Neuronal stem cell (in vitro differentiated cells): ENCODE results near the gene RAB27A.
"Not testable (repeated sequence)": the region's sequence is repeated elsewhere in the genome, so short reads cannot be mapped to it uniquely, and the experiment has no call there.

Experiments
- DNase-seq: peaks from one replicate; pipeline ENCODE4 v3.0.0-alpha.2; 2013; ENCODE audit warnings: low spot score
- H2AFZ ChIP-seq: one replicate; pipeline ENCODE4 v1.6.1; 2013; ENCODE audit warnings: mild to moderate bottlenecking, low read length, inconsistent platforms
- H2AK5ac ChIP-seq: 2 replicates; pipeline ENCODE4 v1.6.1; 2013; ENCODE audit warnings: low read depth, mild to moderate bottlenecking, inconsistent platforms, low read length, moderate library complexity, mixed read lengths
- H2BK120ac ChIP-seq: 2 replicates; pipeline ENCODE4 v1.6.1; 2013; ENCODE audit warnings: low read depth, mild to moderate bottlenecking, inconsistent platforms, low read length, moderate library complexity, mixed read lengths
- H2BK12ac ChIP-seq: one replicate; pipeline ENCODE4 v1.6.1; 2013; ENCODE audit warnings: low read length, inconsistent platforms
- H2BK15ac ChIP-seq: 2 replicates; pipeline ENCODE4 v1.6.1; 2013; ENCODE audit warnings: mild to moderate bottlenecking, low read length, inconsistent platforms, mixed read lengths
- H2BK5ac ChIP-seq: one replicate; pipeline ENCODE4 v1.6.1; 2013; ENCODE audit warnings: inconsistent platforms, mild to moderate bottlenecking, low read length, moderate library complexity
- H3K14ac ChIP-seq: one replicate; pipeline ENCODE4 v1.6.1; 2013; ENCODE audit warnings: low read length, inconsistent platforms
- H3K18ac ChIP-seq: 2 replicates; pipeline ENCODE4 v1.6.1; 2013; ENCODE audit warnings: low read length, inconsistent platforms
- H3K23ac ChIP-seq: 2 replicates; pipeline ENCODE4 v1.6.1; 2013; ENCODE audit warnings: low read depth, mild to moderate bottlenecking, mixed read lengths, low read length, inconsistent platforms; ENCODE audit not compliant: poor library complexity
- H3K27ac ChIP-seq: replicated peaks from 3 replicates; pipeline ENCODE4 v1.5.1; 2013; ENCODE audit warnings: low read length, inconsistent platforms
- H3K27me3 ChIP-seq, 3 experiments: 2 replicates each; pipeline ENCODE4 v1.6.1; 2013; ENCODE audit warnings: low read length in 3 of 3, mild to moderate bottlenecking in 2 of 3, inconsistent platforms in 1 of 3, low read depth in 1 of 3, mixed read lengths in 1 of 3, moderate library complexity in 1 of 3; ENCODE audit not compliant: control insufficient read depth in 3 of 3, insufficient read depth in 3 of 3
- H3K36me3 ChIP-seq, 2 donors: replicated peaks in 1 of 2; 2 replicates each; pipeline ENCODE4 v1.6.1; 2013; ENCODE audit warnings: low read length in 2 of 2; ENCODE audit not compliant: control insufficient read depth in 2 of 2, insufficient read depth in 2 of 2
- H3K4ac ChIP-seq: 2 replicates; pipeline ENCODE4 v1.6.1; 2013; ENCODE audit warnings: inconsistent platforms, mild to moderate bottlenecking, low read length, moderate library complexity
- H3K4me1 ChIP-seq, 2 donors: 1 replicate in 1 of 2; 2 replicates in 1 of 2; pipeline ENCODE4 v1.6.1; 2013; ENCODE audit warnings: low read length in 2 of 2, low read depth in 1 of 2; ENCODE audit not compliant: control insufficient read depth in 2 of 2, insufficient read depth in 1 of 2
- H3K4me2 ChIP-seq: one replicate; pipeline ENCODE4 v1.6.1; 2013; ENCODE audit warnings: mild to moderate bottlenecking, low read length, inconsistent platforms; ENCODE audit not compliant: insufficient read depth, poor library complexity, severe bottlenecking
- H3K4me3 ChIP-seq, 2 donors: 2 replicates each; pipeline ENCODE4 v1.5.1; 2013; ENCODE audit warnings: low read length in 2 of 2, mild to moderate bottlenecking in 2 of 2, inconsistent platforms in 1 of 2, moderate library complexity in 1 of 2
- H3K79me1 ChIP-seq: one replicate; pipeline ENCODE4 v1.6.1; 2013; ENCODE audit warnings: low read depth, mild to moderate bottlenecking, inconsistent platforms, low read length, moderate library complexity
- H3K9ac ChIP-seq: one replicate; pipeline ENCODE4 v1.6.1; 2013; ENCODE audit warnings: mild to moderate bottlenecking, low read depth, low read length, inconsistent platforms; ENCODE audit not compliant: poor library complexity
- H3K9me3 ChIP-seq, 2 donors: replicated peaks in 1 of 2; 2 replicates each; pipeline versions ENCODE3 to v1.6.1; 2013; ENCODE audit warnings: low read length in 2 of 2, mild to moderate bottlenecking in 2 of 2, inconsistent platforms in 1 of 2, low read depth in 1 of 2, mixed read lengths in 1 of 2, moderate library complexity in 1 of 2; ENCODE audit not compliant: control insufficient read depth in 2 of 2, insufficient read depth in 1 of 2
- H4K8ac ChIP-seq: one replicate; pipeline ENCODE4 v1.6.1; 2013; ENCODE audit warnings: low read depth, mild to moderate bottlenecking, inconsistent platforms, low read length, moderate library complexity
- H4K91ac ChIP-seq: one replicate; pipeline ENCODE4 v1.6.1; 2013; ENCODE audit warnings: low read length, low read depth, mild to moderate bottlenecking, inconsistent platforms; ENCODE audit not compliant: poor library complexity
- WGBS, 2 donors: extraction: QIAGEN DNeasy Blood & Tissue Kit; methylation state at CpG; one replicate each; pipeline ENCODE4 v1.1.7; 2013; ENCODE audit warnings: missing lambda C conversion rate in 2 of 2, mixed read lengths in 1 of 2; ENCODE audit not compliant: insufficient read length in 2 of 2, insufficient replicate concordance in 1 of 2; ENCODE audit errors: extremely low coverage in 2 of 2; 5-methylcytosine and 5-hydroxymethylcytosine counted together

The RAB27A gene

DNA sequence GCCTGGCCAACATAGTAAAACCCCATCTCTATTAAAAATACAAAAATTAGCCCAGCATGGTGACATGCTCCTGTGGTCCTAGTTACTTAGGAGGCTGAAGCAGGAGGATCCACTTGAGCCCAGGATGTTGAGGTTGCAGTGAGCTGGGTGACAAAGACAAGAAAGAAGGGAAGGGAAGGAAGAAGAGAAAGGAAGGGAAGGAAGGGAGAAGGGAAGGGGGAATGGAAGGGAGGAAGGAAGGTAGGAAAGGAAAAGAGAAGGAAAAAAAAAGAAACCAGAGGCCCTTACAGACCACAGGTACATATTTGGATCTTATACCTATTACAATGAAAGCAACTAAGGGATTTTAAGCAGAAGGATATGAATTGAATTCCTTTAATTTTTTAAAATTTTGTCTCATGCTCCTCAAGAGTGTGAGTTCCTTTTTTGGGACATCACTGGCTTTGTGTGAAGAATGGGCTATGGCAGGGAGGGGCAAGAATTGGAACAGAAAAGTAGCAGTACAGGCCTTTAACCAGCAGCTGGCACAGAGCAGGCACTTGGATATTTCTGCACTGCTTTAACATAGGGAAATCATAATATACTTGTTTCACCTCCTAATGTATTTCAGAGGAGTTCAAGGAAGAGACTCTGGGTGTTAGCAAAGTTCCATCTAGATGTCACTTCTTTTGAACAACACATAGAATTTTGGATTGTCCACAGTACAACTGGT lies 7.9 kb downstream of the RAB27A start:
- H3K4me2 ChIP-seq = no peak overlapping the region
- no peak overlapping the region for H2AK5ac ChIP-seq
- no peaks in the 10 kb centered on the region for H3K4me1 ChIP-seq
- H3K14ac ChIP-seq = no peak overlapping the region
- H3K9ac ChIP-seq = no peak overlapping the region
- H3K4ac ChIP-seq = no peak overlapping the region
- H3K79me1 ChIP-seq = no peaks in the 10 kb centered on the region
- H2BK120ac ChIP-seq = no peak overlapping the region
- H2AFZ ChIP-seq = no peak overlapping the region
- no peaks in the 10 kb centered on the region for H3K36me3 ChIP-seq
- no peak overlapping the region for H3K23ac ChIP-seq
- no peak overlapping the region for H3K18ac ChIP-seq
- H2BK5ac ChIP-seq = no peak overlapping the region
- H2BK12ac ChIP-seq = no peak overlapping the region
- no peaks in the 10 kb centered on the region for H3K9me3 ChIP-seq
- H4K8ac ChIP-seq = no peak overlapping the region
- no peaks in the 10 kb centered on the region for H3K27me3 ChIP-seq
- H3K27ac ChIP-seq = no peak overlapping the region
- no peak overlapping the region for H4K91ac ChIP-seq
- no peak overlapping the region for H2BK15ac ChIP-seq
- H3K4me3 ChIP-seq = no peak overlapping the region
- no peak for DNase-seq

DNA sequence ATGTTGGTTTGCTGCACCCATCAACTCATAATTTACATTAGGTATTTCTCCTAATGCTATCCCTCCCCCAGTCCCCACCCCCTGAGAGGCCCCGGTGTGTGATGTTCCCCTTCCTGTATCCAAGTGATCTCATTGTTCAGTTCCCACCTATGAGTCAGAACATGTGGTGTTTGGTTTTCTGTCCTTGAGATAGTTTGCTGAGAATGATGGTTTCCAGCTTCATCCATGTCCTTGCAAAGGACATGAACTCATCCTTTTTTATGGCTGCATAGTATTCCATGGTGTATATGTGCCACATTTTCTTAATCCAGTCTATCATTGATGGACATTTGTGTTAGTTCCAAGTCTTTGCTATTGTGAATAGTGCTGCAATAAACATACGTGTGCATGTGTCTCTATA lies 9.0 kb downstream of the RAB27A start:
- WGBS, 2 donors = no CpG with 5 or more reads among the region's 2 CpGs
- not testable (repeated sequence) for DNase-seq, H3K18ac ChIP-seq, H2BK15ac ChIP-seq, H3K27me3 ChIP-seq, H3K36me3 ChIP-seq, H3K23ac ChIP-seq, H3K14ac ChIP-seq, H3K4ac ChIP-seq, H3K4me3 ChIP-seq, H2AK5ac ChIP-seq, H3K79me1 ChIP-seq, H3K9me3 ChIP-seq, H2BK120ac ChIP-seq, H3K4me1 ChIP-seq, H2BK5ac ChIP-seq, H3K9ac ChIP-seq, H4K91ac ChIP-seq, H4K8ac ChIP-seq, H3K27ac ChIP-seq, H2BK12ac ChIP-seq, H3K4me2 ChIP-seq, H2AFZ ChIP-seq

DNA sequence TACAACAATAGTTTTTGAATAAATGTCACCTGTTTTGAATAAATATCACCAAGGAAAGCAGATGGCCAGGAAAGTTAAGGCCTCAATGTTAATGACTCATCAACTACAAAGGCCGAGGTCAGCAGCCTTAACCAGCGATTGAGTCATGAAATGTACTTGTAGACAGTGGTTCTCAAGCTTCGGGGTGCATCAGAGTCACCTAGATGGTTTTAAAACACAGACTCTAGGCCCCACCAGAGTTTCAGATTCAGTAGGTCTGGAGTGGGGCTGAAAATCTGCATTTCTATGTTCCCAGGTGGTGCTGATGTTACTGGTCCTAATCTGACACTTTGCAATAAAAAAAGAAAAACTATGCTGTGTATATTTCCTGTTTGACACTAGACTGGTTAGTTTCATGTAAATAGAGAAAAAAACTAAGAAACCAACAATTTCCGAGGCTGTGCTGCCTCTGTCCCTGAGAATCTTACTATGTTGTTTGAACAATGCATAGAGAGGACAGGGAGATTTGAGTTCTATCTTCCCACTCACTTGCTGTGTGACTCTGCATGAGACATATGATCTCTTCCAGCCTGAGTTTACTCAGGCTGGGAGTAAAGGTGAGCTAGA lies 9.8 kb downstream of the RAB27A start:
- no peak overlapping the region for H2BK12ac ChIP-seq
- no peak overlapping the region for H2BK5ac ChIP-seq
- H3K79me1 ChIP-seq = no peaks in the 10 kb centered on the region
- no CpG with 5 or more reads among the region's 4 CpGs for WGBS, 2 donors
- no peak overlapping the region for H4K8ac ChIP-seq
- no peak overlapping the region for H3K27ac ChIP-seq
- no peak overlapping the region for H3K18ac ChIP-seq
- H3K9ac ChIP-seq = no peak overlapping the region
- H3K36me3 ChIP-seq = no peaks in the 10 kb centered on the region
- H3K14ac ChIP-seq = no peak overlapping the region
- no peaks in the 10 kb centered on the region for H3K4me1 ChIP-seq
- no peaks in the 10 kb centered on the region for H3K27me3 ChIP-seq
- no peak overlapping the region for H3K4me3 ChIP-seq
- H2AK5ac ChIP-seq = no peak overlapping the region
- H2BK15ac ChIP-seq = no peak overlapping the region
- no peak for DNase-seq
- no peak overlapping the region for H2AFZ ChIP-seq
- H4K91ac ChIP-seq = no peak overlapping the region
- H3K4ac ChIP-seq = no peak overlapping the region
- H2BK120ac ChIP-seq = no peak overlapping the region
- no peak overlapping the region for H3K23ac ChIP-seq
- H3K9me3 ChIP-seq = no peaks in the 10 kb centered on the region
- no peak overlapping the region for H3K4me2 ChIP-seq

DNA sequence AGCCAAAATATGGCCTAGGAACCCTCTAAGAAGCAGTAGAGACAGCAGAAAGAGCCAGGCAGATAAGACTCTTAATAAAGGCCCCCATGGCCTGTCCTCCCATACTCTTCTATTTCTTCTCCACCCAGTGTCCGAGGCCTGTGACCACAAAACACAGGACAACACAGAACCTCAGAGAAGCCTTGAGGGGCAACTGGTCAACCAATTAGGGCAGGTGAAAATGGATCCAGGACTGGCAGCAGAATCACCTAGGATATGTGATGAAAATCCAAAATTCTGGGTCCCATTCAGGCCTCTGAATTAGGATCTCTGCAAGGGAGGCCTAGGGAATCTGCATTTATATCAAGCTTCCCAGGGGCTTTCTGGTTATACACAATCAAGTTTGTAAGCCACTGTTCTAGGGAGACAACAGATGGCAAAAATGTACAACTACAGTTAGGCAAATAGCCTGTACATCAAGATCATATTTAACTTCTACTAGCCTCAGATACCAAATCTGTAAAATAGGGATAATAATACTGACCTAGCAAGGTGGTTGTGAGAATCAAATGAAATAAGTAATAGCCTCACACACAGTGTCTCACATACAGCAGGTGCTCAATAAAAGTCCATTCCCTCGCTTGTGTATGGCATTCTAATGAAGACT lies 10.4 kb downstream of the RAB27A start:
- Histone ChIP-seq H3K14ac (no peak overlapping the region), H3K4me2 (no peak overlapping the region), H4K8ac (no peak overlapping the region), H3K27me3 (no peaks in the 10 kb centered on the region), H3K9ac (no peak overlapping the region), H3K18ac (no peak overlapping the region), H3K9me3 (no peaks in the 10 kb centered on the region), H3K4me3 (no peak overlapping the region), H2BK15ac (no peak overlapping the region), H2BK12ac (no peak overlapping the region), H2AFZ (no peak overlapping the region), H2AK5ac (no peak overlapping the region), H3K4me1 (no peaks in the 10 kb centered on the region), H2BK5ac (no peak overlapping the region), H3K23ac (no peak overlapping the region), H4K91ac (no peak overlapping the region), H3K36me3 (no peaks in the 10 kb centered on the region), H3K4ac (no peak overlapping the region), H3K27ac (no peak overlapping the region), H3K79me1 (no peaks in the 10 kb centered on the region), H2BK120ac (no peak overlapping the region)
- DNase-seq = no peak
- no CpG with 5 or more reads among the region's 2 CpGs for WGBS, 2 donors
